Stomach smooth muscle (tissue), 2 donors: ENCODE measurements around the gene FAM83G.

ENCODE experiments used
- H3K27ac ChIP-seq: one replicate; pipeline ENCODE4 v1.7.0; 2013; ENCODE audit warnings: mild to moderate bottlenecking, low read length, inconsistent platforms
- H3K27me3 ChIP-seq, 2 donors: one replicate each; pipeline ENCODE4 v1.7.0; 2013; ENCODE audit warnings: low read length in 2 of 2; ENCODE audit not compliant: insufficient read depth in 2 of 2, control insufficient read depth in 1 of 2
- H3K36me3 ChIP-seq, 2 donors: one replicate each; pipeline ENCODE4 v1.7.0; 2013; ENCODE audit warnings: low read length in 2 of 2; ENCODE audit not compliant: control insufficient read depth in 2 of 2, insufficient read depth in 2 of 2
- H3K4me1 ChIP-seq: one replicate; pipeline ENCODE4 v1.7.0; 2013; ENCODE audit warnings: low read length; ENCODE audit not compliant: control insufficient read depth, insufficient read depth
- H3K4me3 ChIP-seq, 2 donors: one replicate each; pipeline ENCODE4 v1.7.0; 2013; ENCODE audit warnings: low read length in 2 of 2
- H3K9ac ChIP-seq, 2 donors: one replicate each; pipeline ENCODE4 v1.7.0; 2013; ENCODE audit warnings: low read length in 2 of 2, mild to moderate bottlenecking in 1 of 2
- H3K9me3 ChIP-seq, 2 donors: one replicate each; pipeline ENCODE4 v1.7.0; 2013; ENCODE audit warnings: low read length in 2 of 2; ENCODE audit not compliant: control insufficient read depth in 2 of 2
- donor health status: healthy.
- donor health status: Pancreatic carcinoma.

Gene FAM83G

DNA sequence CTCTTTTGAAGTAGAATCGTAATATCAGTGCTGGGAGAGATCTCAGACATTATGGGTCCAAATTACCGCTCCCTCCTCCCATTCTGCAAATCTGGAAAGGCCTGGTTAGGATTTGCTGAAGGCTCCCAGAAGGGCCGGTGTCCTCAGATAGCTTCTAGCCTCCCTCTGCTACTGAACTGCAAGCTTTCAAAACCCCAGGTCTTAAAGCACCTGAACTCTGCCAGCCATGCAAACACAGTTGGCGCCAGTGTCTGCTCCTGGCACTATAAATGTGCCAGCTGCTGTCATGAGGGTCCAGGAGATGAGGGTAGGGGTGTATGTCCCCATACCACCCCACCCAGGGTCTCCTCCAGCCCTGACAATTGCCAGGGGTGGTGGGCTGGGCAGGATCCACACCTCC, 28.4 kb downstream of the FAM83G start:
- H3K9ac ChIP-seq: no peak overlapping the region
- no peaks in the 10 kb centered on the region for H3K9me3 ChIP-seq
- peaks cover 0 to 2% of the 10 kb centered on the region in 2 donors for H3K36me3 ChIP-seq
- H3K27ac ChIP-seq: no peak overlapping the region
- H3K4me3 ChIP-seq: no peak overlapping the region
- no peaks in the 10 kb centered on the region for H3K27me3 ChIP-seq
- H3K4me1 ChIP-seq: no peaks in the 10 kb centered on the region

DNA sequence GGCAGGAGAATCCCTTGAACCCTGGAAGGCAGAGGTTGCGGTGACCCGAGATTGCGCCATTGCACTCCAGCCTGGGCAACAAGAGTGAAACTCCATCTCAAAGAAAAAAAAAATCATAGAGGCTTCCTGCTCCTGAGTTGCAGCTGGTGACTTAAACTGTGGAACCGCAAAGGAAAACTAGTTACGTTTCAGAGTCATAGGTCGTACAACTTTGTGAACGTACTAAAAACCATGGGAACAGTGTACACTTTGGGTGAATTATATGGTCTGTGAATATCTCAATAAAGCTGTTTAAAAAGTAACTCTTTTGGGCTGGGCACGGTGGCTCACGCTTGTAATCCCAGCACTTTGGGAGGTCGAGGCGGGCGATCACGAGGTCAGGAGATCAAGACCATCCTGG, 29.0 kb downstream of the FAM83G start:
- peaks cover 0 to 2% of the 10 kb centered on the region in 2 donors for H3K36me3 ChIP-seq

DNA sequence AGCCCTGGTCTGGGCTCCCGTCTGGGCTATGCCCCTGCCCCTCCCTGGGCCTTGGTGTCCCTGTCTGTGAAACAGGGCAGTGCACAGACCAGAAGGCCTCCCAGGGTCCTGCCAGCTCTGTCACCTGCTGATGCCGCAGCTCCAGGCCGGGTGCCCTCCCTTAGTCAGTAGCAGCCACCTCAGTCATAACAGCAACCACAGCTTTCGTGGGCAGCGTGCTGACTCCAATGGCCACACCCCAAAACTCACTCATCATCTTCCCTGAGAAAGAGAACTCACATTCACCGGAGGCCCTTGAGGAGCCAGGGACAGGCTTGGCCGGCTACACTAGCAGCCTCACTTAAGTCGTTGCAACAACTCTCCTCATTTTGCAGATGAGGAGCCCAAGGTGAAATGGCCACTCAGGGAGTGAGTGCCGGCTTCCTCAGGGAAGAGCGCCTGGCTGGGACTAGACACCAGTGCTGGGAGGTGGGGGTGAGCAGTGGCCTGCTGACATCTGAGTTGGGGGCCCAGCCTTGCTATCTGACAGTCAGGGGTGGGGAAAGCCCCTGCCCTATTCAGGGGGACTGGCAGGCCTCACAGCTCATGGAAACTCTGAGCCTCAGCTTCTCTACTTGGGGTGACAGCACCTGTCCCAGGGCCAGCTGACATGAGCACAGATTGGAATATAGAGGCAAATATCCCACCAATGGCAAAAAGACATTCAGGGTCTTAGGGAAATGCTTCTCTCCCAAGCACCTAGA, 30.0 kb downstream of the FAM83G start:
- Histone ChIP-seq H3K9ac (no peak overlapping the region), H3K4me1 (no peaks in the 10 kb centered on the region), H3K36me3 (peaks cover 0 to 2% of the 10 kb centered on the region in 2 donors), H3K27ac (no peak overlapping the region), H3K4me3 (no peak overlapping the region), H3K27me3 (no peaks in the 10 kb centered on the region), H3K9me3 (no peaks in the 10 kb centered on the region)

More for the DNA sequence above, 29.0 kb downstream of the FAM83G start:
- Histone ChIP-seq H3K9me3 (no peaks in the 10 kb centered on the region), H3K9ac (no peak overlapping the region), H3K27me3 (no peaks in the 10 kb centered on the region), H3K27ac (no peak overlapping the region), H3K4me1 (no peaks in the 10 kb centered on the region), H3K4me3 (no peak overlapping the region)

DNA sequence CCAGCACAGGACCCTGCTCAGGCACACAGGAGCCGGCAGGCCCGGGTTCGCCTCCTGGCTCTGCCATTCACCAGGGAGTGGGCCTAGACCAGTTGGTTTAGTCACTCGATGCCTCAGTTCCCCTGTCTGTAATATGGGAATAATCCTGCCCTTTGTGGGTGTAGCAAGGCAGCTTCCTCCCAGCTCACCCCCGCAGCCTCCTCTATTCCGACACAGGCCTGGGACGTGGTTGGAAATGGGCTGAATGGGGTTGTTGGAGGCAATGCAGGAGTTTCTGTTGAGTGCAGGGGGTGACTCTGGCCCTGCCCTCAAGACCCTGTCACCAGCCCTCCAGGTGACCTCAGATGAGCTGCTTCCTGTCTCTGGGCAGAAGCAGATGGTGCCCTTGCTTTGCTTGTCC, 32.8 kb downstream of the FAM83G start:
- Histone ChIP-seq H3K9me3 (no peaks in the 10 kb centered on the region), H3K9ac (no peak overlapping the region), H3K27me3 (no peaks in the 10 kb centered on the region), H3K4me1 (no peaks in the 10 kb centered on the region), H3K27ac (no peak overlapping the region), H3K4me3 (no peak overlapping the region), H3K36me3 (no peaks in the 10 kb centered on the region)

DNA sequence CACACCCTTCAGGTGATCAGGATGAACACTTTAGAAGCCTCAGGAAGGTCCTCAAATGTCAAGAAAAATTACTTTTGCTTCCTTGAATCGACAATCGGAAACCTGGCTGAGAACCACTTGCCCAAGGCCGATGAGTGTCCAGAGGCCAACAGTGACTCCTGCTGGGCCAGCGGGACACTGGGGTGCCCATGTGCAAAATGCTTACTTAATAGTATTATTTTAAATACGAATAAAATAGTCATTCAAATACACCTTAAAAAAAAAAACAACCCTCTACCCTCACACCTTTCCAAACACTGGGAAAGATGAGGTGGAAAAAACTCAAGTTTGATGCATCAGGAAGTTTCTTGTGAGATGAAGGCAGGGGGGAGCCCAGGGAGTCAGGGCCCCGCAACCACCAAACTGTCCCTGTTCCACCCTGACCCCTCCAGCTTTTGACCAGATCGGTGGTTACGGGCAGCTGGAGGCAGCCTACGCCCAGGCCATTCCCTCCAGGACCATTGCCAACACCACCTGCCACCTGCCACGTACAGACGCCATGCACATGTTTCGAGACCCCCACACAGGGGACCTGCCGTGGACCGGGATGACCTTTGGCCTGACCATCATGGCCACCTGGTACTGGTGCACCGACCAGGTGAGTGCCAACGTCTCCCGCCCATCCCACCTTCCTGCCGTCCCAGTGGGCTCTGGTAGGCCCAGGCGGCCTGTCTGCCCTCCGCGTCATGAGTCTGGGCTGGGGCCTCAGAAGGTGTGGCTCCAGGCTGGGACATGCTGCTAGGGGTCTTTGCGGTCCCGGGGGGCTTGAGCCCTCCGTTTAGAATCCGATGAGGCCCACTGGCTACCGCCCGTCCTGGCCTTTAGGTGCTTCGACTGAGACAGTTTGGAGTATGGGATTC, 33.7 kb downstream of the FAM83G start:
- Histone ChIP-seq H3K4me3 (no peak overlapping the region), H3K4me1 (no peaks in the 10 kb centered on the region), H3K36me3 (no peaks in the 10 kb centered on the region), H3K27ac (no peak overlapping the region), H3K9ac (no peak overlapping the region), H3K27me3 (no peaks in the 10 kb centered on the region), H3K9me3 (no peaks in the 10 kb centered on the region)

DNA sequence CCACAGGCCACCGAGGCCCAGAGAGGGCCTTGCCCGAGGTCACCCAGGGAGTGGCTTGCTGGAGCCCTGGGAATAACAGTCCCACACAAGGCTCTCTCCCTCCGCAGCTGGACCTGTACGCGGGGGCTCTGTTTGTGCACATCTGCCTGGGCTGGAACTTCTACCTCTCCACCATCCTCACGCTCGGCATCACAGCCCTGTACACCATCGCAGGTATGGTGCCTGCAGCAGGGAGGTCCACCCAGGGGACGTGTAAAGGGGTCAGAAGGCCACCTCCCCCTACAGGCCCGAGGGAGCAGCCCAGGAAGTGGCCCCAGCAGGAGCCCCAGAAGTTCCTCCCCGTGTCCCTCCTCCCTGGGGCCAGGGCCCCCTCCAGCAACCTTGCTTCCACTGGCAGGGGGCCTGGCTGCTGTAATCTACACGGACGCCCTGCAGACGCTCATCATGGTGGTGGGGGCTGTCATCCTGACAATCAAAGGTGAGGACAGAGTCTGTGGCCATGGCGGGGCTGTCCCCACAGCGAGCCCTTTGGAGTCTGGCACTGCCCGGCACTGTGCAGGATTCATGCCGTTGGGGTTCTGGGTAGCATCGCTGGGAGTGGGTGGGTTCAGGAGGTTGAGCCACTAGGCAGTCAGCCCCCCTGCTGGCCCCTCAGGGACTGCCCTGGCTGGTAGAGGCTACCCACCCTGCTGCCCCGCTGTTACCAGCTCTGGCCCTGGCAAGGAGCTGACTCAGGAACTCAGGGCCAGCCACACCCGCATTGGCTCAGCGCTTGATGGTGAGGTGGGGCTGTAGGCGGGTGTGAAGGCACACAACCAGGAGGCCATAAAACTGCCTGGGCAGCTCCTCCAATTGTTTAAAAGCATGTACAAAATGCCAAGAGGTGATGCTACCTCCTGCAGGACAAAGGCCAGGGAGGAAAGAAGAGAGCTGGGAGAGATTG, 35.3 kb downstream of the FAM83G start:
- H3K36me3 ChIP-seq: no peaks in the 10 kb centered on the region
- no peaks in the 10 kb centered on the region for H3K4me1 ChIP-seq
- H3K27ac ChIP-seq: no peak overlapping the region
- no peaks in the 10 kb centered on the region for H3K9me3 ChIP-seq
- H3K9ac ChIP-seq: no peak overlapping the region
- no peaks in the 10 kb centered on the region for H3K27me3 ChIP-seq
- no peak overlapping the region for H3K4me3 ChIP-seq

DNA sequence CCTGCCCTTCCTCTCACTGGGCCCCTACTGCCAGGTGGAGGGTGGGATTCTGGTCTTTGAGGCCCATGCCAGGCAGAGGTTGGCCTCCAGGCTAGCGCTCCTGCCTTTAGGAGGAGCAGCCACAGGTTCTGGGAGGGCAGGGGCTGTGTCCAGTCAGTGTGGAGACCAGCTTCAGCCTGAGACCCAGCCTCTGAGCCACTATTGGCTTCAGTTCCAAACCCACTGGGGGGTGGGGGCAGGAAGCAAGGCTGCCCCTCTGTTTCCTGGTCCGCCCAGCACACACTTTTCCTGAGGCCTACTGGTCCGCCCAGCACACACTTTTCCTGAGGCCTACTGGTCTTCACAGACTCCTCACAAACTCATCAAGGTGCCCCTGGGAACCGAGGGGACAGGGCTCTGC, 36.2 kb downstream of the FAM83G start:
- Histone ChIP-seq H3K9me3 (no peaks in the 10 kb centered on the region), H3K4me1 (no peaks in the 10 kb centered on the region), H3K4me3 (no peak overlapping the region), H3K27ac (no peak overlapping the region), H3K27me3 (no peaks in the 10 kb centered on the region), H3K36me3 (no peaks in the 10 kb centered on the region), H3K9ac (no peak overlapping the region)

DNA sequence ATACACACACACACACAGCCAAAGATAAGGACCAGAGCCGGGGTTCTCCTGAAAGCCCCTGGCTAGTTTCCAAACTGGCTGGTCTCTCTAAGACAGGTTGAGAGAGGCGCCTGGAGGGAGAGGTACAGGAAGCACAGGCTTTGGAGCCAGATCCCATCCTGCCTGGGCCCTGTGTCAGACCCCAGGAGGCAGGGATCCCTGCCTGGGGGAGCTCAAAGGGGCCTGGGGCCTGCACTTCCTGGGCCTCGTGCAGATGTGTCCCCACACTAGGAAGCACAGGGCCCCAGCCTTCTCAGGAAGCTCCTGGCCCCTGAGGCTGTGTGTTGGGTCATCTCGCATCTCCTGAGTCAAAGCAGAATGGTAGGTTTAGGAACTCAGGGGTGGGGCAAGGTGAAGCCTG, 36.6 kb downstream of the FAM83G start:
- Histone ChIP-seq H3K4me3 (no peak overlapping the region), H3K36me3 (no peaks in the 10 kb centered on the region), H3K9me3 (no peaks in the 10 kb centered on the region), H3K27me3 (no peaks in the 10 kb centered on the region), H3K4me1 (no peaks in the 10 kb centered on the region), H3K9ac (no peak overlapping the region), H3K27ac (no peak overlapping the region)

DNA sequence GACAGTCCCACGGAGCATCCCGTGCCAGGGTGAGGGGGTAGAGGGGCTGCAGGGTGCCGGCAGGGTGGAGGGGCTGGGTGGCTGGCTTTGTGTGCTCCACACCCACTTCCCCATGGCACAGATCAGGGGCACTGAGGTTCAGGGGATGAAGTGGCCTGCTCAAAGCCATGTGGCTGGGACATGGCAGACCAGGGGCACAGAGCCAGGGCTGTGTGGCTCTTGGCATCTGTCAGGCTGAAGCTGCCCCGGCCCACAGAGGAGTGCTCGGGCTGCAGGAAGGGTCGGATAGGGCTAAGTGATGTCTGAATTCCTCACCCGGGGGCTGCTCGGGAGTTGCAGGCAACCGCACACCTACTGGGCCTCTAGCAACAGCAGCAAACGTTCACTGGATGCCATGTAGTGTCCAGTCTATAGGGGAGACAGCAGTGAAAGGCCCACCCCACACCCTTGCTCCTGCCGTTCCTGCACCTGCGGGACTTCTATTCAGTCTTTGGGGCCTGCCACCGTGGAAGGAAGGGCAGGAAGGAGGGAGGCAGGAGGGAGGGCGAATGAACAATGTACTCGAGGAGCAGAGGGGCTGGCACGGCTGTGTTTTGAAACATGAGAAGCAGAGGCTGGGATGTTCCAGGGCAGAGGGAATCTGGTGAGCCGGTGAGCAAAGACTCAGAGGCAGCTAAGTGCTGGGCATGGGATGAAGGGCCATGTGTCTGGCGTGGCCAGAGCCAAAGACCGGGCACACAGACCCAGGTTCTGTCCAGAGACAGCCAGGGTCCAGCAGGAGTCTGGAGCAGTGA, 37.5 kb downstream of the FAM83G start:
- H3K27me3 ChIP-seq: no peaks in the 10 kb centered on the region
- no peak overlapping the region for H3K9ac ChIP-seq
- H3K4me1 ChIP-seq: peaks cover 3% of the 10 kb centered on the region
- H3K36me3 ChIP-seq: no peaks in the 10 kb centered on the region
- no peak overlapping the region for H3K4me3 ChIP-seq
- H3K27ac ChIP-seq: no peak overlapping the region
- no peaks in the 10 kb centered on the region for H3K9me3 ChIP-seq
